ENCODE results near the gene SZRD1. TPM values are rescaled to one million over a fixed set of nuclear protein-coding genes. Genes with fewer than 3 reads are reported as not detected.

SZRD1 gene
- polyA plus RNA-seq, 1 donor from 2014 or later: 13.6 TPM

DNA sequence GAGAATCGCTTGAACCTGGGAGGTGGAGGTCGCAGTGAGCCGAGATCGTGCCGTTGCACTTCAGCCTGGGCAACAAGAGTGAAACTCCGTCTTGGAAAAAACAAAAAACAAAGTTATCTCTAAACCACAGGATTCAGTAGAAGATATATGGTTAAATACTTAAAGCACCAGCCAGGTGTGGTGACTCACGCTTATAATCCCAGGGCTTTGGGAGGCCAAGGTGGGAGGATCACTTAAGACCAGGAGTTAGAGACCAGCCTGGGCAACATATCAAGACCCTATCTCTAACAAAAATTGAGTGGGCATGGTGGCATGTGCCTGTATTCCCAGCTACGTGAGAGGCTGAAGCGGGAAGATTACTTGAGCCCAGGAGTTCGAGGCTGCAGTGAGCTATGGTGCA lies 79.1 kb downstream of the SZRD1 start:
- H3K27me3 ChIP-seq (ENCODE audit: insufficient read depth, low read depth, low read length): no peaks in the 10 kb centered on the region
- H3K9me2 ChIP-seq (ENCODE audit: insufficient read depth, low read length): no peaks in the 10 kb centered on the region
- H3K9me3 ChIP-seq (ENCODE audit: low read length): no peaks in the 10 kb centered on the region
- no peak overlapping the region for H3K4me2 ChIP-seq (ENCODE audit: low read length)
- H3K36me3 ChIP-seq (ENCODE audit: insufficient read depth, low read length): no peaks in the 10 kb centered on the region
- no peaks in the 10 kb centered on the region for H3F3A ChIP-seq (ENCODE audit: insufficient read depth, low read length, poor library complexity, severe bottlenecking)
- no peak overlapping the region for H3K27ac ChIP-seq (ENCODE audit: low read length)
- TF ChIP-seq POLR2AphosphoS5 (IDR thresholded peaks at IDR 0.05) (no peak), SMC3 (conservative IDR thresholded peaks at IDR 0.05; ENCODE audit: poor library complexity) (no peak), CTCF (IDR thresholded peaks at IDR 0.05; ENCODE audit: poor library complexity, severe bottlenecking) (no peak), EP300 (conservative IDR thresholded peaks at IDR 0.05; ENCODE audit: poor library complexity, severe bottlenecking) (no peak)
- no peak overlapping the region for H3K4me3 ChIP-seq (ENCODE audit: low read length)
- no peaks in the 10 kb centered on the region for H4K20me1 ChIP-seq (ENCODE audit: insufficient read depth)
- no peak overlapping the region for H3K9ac ChIP-seq (ENCODE audit: low read length)
- H2AFZ ChIP-seq (ENCODE audit: low read depth, low read length): no peak overlapping the region
- peaks cover 25% of the 10 kb centered on the region for H3K79me2 ChIP-seq (replicated peaks; ENCODE audit: insufficient read depth, low read length)

GRCh38 chr1:16447641-16448040 lies 80.6 kb downstream of the SZRD1 start:
- no peak overlapping the region for H3K4me3 ChIP-seq (ENCODE audit: low read length)
- no peak overlapping the region for H3K9ac ChIP-seq (ENCODE audit: low read length)
- no peaks in the 10 kb centered on the region for H4K20me1 ChIP-seq (ENCODE audit: insufficient read depth)
- H3F3A ChIP-seq (ENCODE audit: insufficient read depth, low read length, poor library complexity, severe bottlenecking): no peaks in the 10 kb centered on the region
- no peaks in the 10 kb centered on the region for H3K9me2 ChIP-seq (ENCODE audit: insufficient read depth, low read length)
- H2AFZ ChIP-seq (ENCODE audit: low read depth, low read length): no peak overlapping the region
- TF ChIP-seq EP300 (conservative IDR thresholded peaks at IDR 0.05; ENCODE audit: poor library complexity, severe bottlenecking): no peak
- no peak for TF ChIP-seq TAF1 (IDR thresholded peaks at IDR 0.05; ENCODE audit: low read depth)
- no peak for TF ChIP-seq POLR2AphosphoS5 (IDR thresholded peaks at IDR 0.05)
- no peak for TF ChIP-seq CTCF (IDR thresholded peaks at IDR 0.05; ENCODE audit: poor library complexity, severe bottlenecking)
- TF ChIP-seq RAD21 (conservative IDR thresholded peaks at IDR 0.05): no peak
- no peak for TF ChIP-seq EZH2 (IDR thresholded peaks at IDR 0.05; ENCODE audit: borderline replicate concordance, insufficient read depth, low read length, poor library complexity, severe bottlenecking)
- TF ChIP-seq MXI1 (conservative IDR thresholded peaks at IDR 0.05; ENCODE audit: poor library complexity, severe bottlenecking): no peak
- TF ChIP-seq, protein P1, sequence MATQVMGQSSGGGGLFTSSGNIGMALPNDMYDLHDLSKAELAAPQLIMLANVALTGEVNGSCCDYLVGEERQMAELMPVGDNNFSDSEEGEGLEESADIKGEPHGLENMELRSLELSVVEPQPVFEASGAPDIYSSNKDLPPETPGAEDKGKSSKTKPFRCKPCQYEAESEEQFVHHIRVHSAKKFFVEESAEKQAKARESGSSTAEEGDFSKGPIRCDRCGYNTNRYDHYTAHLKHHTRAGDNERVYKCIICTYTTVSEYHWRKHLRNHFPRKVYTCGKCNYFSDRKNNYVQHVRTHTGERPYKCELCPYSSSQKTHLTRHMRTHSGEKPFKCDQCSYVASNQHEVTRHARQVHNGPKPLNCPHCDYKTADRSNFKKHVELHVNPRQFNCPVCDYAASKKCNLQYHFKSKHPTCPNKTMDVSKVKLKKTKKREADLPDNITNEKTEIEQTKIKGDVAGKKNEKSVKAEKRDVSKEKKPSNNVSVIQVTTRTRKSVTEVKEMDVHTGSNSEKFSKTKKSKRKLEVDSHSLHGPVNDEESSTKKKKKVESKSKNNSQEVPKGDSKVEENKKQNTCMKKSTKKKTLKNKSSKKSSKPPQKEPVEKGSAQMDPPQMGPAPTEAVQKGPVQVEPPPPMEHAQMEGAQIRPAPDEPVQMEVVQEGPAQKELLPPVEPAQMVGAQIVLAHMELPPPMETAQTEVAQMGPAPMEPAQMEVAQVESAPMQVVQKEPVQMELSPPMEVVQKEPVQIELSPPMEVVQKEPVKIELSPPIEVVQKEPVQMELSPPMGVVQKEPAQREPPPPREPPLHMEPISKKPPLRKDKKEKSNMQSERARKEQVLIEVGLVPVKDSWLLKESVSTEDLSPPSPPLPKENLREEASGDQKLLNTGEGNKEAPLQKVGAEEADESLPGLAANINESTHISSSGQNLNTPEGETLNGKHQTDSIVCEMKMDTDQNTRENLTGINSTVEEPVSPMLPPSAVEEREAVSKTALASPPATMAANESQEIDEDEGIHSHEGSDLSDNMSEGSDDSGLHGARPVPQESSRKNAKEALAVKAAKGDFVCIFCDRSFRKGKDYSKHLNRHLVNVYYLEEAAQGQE (IDR thresholded peaks at IDR 0.05; ENCODE audit: borderline replicate concordance): no peak
- no peak for TF ChIP-seq SMC3 (conservative IDR thresholded peaks at IDR 0.05; ENCODE audit: poor library complexity)
- H3K9me3 ChIP-seq (ENCODE audit: low read length): no peaks in the 10 kb centered on the region
- no peak overlapping the region for H3K27ac ChIP-seq (ENCODE audit: low read length)
- H3K27me3 ChIP-seq (ENCODE audit: insufficient read depth, low read depth, low read length): no peaks in the 10 kb centered on the region
- no peaks in the 10 kb centered on the region for H3K36me3 ChIP-seq (ENCODE audit: insufficient read depth, low read length)
- peaks cover 10% of the 10 kb centered on the region for H3K79me2 ChIP-seq (replicated peaks; ENCODE audit: insufficient read depth, low read length)
- H3K4me2 ChIP-seq (ENCODE audit: low read length): no peak overlapping the region

Other genes with a start within 250 kb of the SZRD1 start
- 0.63 and 0.66 TPM in 2 replicates for gene EPHA2, start 211.2 kb upstream of the SZRD1 start, polyA plus RNA-seq
- 0.93 and 2.1 TPM in 2 replicates for gene ARHGEF19, start 154.6 kb upstream of the SZRD1 start, polyA plus RNA-seq
- 5.7 and 8.2 TPM in 2 replicates for gene CPLANE2, start 130.1 kb upstream of the SZRD1 start, polyA plus RNA-seq
- 30.1 and 31.9 TPM in 2 replicates for gene FBXO42, start 14.8 kb upstream of the SZRD1 start, polyA plus RNA-seq
- 0.15 and 0.68 TPM in 2 replicates for gene SPATA21, start 70.2 kb downstream of the SZRD1 start, polyA plus RNA-seq
- 69.3 and 80.2 TPM in 2 replicates for gene NECAP2, start 73.5 kb downstream of the SZRD1 start, polyA plus RNA-seq
- gene RNU1-1, start 147.0 kb downstream of the SZRD1 start, polyA plus RNA-seq: under 0.01 TPM in 1 of 2 replicates, not detected in the other
- 78.0 and 95.8 TPM in 2 replicates for gene NBPF1, start 246.3 kb downstream of the SZRD1 start, polyA plus RNA-seq

Data from neural cell (in vitro differentiated cells).